Measurements from ENCODE around the gene GRAMD1C.

Gene GRAMD1C

DNA sequence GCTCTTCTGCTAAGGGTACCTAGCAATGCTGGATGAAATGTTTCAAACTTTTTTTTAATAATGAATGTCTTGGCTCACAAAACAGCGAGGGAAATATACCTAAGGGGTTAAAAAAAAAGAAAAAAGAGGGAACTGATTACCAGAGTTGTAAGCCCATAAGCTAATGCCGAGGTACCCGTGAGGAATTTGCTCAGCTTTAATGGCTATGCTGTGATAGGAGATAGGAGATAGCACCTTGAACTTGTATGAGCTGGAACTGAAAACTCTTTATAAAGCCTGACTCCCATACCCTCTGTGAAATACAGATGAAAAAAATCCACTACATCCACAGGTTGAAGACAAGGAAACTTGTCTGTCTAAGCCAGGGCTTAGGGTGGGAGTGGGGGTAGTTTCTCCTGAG is 13.9 kb downstream of the GRAMD1C start:
- no peak for DNase-seq

DNA sequence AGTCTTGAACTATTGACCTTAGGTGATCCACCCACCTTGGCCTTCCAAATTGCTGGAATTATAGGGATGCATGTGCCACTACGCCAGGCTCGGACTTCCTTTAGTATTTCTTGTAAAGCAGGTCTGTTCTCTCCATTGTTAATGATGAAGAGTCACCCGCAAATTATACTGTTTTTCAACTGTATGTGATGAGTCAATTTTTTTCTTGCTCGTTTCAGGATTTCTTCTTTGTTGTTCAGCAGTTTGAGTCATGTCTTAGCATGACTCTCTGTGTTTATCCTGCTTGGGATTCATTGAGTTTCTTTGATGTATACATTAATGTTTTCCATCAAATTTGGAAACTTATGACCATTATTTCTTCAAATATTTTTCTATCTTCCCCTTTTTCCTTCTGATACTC is 28.9 kb downstream of the GRAMD1C start:
- no peak for DNase-seq

DNA sequence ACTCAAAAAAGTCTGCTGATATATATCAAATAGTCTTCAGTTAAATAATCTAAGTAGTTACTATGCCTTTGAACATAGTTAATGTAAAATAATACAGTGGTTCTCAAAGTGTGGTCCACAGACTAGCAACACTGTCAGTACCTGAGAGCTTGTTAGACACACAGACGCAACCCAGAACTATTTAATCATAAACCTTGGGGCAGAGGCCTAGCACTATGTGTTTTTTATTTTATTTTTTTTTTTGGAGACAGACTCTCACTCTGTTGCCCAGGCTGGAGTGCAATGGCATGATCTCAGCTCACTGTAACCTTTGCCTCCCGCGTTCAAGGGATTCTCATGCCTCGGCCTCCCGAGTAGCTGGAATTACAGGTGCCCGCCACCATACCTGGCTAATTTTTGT is 34.7 kb downstream of the GRAMD1C start:
- DNase-seq, result no peak

DNA sequence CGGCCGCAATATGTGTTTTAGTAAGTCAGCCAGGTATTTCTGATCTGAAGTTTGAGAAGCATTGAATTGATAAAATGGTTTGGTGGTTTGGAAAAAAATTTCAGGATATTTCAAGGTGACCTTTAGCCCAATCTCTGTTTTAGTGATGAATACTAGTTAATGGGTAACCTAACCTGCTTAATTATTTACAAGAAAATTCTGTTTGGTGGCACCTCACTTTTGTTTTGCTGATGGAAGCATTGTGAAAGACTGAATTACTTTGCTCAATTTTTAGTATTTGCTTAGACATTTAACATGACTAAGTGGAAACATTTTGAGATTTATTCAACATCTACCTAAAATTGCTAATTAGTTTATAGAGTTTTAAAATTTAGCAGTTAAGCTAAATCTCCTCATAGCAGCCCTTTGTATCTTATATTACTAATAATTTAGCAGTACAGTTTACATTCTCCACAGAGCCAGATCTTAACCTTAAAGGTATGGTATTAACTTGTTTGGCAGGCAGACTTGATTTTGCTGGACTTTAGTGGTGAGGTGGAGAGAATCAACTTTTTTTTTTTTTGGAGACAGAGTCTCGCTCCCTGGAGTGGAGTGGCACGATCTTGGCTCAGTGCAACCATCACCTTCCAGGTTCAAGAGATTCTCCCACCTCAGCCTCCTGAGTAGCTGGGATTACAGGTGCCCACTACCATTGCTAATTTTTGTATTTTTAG is 35.4 kb downstream of the GRAMD1C start:
- no peak for DNase-seq

DNA sequence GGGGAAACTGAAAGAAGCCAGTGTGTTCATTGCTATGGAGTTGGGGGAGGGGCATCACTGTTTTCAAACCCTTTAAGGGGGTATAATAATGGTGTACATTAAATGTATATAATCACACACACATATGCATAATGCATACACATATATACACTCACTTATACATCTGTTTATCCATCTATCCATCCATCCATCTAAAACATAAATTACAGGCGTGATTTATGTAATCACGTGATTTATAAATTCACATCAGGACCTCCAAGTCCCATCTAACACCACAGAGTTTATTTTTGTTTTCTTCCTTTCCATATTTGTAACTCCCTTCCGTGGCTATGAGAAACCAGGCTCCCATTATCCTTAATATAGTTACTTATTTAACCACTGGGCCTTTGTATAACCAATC is 39.8 kb downstream of the GRAMD1C start:
- DNase-seq, result no peak

DNA sequence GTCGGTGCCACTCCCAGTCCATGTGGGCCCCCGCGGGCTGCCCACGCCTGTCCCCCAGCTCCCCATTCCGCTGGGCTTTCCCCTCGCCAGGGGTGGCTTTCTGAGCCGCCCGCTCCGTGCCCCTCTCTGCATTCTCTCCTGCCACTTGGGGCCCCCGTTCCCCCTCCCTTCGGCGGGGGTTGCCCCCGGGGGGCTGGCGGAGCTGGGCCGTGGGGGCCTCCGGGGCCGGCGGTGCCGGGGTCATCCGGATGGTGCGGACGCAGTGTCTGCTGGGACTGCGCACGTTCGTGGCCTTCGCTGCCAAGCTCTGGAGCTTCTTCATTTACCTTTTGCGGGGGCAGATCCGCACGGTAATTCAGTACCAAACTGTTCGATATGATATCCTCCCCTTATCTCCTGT is 46.5 kb downstream of the GRAMD1C start:
- no peak for DNase-seq

DNA sequence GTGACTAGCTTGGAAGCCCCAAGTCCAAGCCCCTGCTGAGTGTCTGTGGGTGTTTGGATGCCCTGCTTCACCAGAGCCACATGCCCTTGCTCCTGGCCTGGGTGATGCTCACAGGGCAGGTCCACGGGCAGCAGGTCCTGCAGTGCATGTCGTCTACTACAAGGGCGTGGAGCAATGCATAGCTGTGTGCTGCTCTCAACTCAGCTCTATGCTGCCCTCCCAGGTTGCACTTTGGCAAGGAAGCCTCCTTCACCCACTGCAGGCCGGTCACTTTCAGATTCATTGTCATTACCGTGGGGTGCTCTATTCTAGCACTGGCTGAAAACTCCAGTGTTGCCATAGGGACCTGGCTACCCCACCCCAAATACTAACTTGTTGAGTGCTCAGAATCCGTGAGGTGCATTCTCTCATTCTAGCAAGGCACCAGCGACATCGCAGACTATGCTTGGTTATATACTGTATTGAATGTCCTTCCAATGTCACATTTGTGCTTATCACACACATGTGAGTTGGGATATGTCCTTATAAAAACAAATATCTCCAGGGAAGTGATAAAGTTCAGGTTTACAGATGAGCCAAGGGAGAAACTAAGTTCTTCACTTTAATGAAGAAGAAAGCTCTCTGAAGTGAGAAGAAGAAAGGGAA is 51.8 kb downstream of the GRAMD1C start:
- DNase-seq, result no peak

DNA sequence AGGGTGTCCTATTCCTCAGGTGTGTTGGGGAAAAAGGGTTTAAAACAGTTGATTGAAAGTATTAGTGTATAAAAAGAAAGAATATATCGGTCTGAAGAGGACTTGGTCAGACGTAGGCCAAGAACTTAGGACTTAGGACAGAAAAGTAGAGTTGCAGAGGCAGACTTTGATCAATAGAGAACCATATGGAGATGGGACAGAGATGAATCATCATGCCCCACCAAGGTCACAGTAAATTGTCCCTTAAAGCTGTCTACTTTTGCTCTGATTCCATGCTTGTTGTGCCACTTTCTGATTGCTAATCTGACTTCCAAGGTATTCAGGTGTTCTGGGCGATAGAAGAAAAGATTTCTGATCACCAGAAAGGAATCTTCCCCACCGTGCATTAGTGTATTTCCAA is 56.3 kb downstream of the GRAMD1C start:
- no peak for DNase-seq

DNA sequence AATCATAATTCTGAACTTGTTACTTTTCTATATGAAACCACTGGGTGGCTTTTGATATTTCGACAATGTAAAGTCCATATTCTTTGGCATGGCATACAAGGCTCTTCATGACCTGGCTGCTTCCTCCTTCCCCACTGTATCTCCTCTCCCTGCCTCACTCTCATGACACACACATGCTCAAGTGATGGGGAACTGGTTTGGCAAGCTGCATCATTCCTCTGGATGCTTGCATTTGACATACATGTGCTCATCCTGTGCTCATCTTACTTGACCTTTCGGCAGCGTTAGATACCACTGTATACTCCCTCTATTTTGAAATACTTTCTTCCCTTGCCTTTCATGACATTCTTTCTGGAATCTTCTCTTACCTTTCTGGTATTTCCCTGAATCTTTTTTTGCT is 57.4 kb downstream of the GRAMD1C start:
- DNase-seq, result no peak

DNA sequence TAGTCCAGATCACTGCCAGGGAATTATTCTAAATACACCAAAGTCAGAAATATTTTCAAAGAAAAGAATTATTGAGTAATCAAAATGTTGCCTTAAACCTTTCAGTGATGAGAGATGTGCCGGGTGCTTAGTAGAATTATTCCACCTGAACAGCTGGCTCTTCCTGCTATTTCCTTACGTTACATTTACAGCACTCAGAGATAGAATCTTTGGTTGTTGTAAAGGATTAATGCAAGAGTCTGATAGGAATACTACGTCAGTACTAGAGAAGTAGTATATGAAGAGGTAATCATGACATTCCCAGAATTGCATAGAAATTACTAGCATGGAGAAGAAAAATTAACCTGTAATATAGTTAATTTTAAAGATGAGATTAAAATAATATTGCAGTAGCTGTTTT is 58.3 kb downstream of the GRAMD1C start:
- DNase-seq, result no peak

DNA sequence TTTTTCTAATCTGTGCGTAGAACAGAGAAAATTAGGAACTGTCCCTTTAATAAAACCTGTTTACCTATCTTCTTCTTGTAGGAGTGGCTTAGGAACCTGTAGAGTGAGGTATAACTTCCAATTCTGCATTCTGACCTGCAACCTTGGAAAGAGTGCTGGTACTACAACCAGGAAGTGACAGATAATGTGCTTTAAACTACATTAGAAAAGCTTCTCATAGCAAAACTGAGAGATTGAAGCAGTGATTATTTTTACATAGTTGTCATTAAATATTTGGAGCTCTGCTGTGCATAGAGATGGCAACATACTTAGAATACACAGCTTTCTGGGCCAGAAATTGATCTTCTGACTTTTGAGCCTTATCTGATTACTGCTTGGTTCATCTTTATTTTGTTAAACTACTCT is 58.8 kb downstream of the GRAMD1C start:
- DNase-seq, result no peak

DNA sequence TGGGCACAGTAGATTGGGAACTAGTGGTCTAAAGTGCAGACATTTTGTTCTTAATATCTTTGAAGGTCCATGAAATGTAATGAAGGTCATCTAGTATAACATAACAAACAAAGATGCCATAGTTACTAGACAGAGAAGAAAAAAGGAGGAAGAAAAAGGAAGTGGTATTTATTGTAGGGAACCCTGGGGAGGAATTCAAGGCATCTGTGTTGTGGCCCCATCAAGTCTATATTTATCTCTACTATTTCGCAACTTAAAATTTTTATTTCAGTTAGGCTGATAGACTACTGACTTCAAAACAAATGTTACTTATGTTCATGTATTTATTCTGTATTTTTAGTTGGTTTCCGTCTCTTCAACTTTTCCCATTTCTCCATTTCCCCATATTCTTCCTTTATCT is 60.3 kb downstream of the GRAMD1C start:
- no peak for DNase-seq

DNA sequence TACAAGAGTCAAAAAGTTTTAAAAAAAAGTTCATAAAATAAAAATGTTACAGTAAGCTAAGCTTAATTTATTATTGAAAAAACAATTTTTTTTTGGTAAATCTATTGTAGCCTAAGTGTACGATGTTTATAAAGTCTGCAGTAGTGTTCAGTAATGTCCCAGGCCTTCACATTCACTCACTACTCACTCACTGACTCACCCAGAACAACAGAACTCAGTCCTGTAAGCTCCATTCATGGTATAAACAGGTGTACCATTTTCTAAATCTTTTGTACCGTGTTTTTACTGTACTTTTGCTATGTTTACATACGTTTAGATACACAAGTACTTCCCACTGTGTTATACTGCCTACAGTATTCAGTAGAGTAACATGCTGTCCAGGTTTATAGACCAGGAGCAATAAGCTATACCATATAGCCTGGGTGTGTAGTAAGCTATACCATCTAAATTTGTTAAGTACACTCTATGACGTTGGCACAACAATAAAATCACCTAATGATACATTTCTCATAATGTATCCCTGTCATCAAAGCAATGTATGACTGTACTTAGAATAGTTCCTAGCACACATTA is 68.1 kb downstream of the GRAMD1C start:
- DNase-seq, result no peak

DNA sequence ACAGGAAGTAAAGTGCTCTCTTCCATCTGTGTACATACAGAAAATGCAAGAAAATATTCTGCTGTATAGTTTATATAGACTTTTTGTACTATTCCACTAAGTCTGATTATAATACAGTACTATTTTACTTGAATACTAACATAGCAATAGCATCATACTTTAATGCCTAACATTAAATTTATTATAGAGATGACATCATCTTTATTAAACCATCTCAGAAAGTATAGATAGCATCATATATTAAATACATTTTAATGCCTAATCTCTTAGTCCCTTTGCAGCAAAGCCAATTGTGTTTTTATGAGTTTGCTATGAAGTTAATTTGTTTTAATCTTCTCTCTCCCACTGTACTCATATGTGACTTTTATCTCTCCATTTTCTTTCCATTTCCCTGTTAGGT is 69.5 kb downstream of the GRAMD1C start:
- no peak for DNase-seq

DNA sequence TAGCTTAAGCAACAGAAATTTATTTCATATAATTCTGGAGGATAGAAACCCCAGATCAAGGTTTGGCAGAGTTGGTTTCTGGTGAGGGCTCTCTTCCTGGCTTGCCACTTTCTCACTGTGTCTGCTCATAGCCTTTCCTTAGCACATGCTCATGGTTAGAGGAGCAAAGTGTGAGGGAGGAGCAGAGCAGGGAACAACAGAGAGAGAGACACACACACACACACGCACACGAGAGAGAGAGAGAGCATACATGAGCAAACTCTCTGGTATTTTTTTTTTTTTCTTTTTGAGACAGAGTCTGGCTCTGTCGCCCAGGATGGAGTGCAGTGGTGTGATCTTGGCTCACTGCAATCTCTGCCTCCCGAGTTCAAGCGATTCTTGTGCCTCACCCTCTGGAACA is 72.4 kb downstream of the GRAMD1C start:
- DNase-seq, result no peak

DNA sequence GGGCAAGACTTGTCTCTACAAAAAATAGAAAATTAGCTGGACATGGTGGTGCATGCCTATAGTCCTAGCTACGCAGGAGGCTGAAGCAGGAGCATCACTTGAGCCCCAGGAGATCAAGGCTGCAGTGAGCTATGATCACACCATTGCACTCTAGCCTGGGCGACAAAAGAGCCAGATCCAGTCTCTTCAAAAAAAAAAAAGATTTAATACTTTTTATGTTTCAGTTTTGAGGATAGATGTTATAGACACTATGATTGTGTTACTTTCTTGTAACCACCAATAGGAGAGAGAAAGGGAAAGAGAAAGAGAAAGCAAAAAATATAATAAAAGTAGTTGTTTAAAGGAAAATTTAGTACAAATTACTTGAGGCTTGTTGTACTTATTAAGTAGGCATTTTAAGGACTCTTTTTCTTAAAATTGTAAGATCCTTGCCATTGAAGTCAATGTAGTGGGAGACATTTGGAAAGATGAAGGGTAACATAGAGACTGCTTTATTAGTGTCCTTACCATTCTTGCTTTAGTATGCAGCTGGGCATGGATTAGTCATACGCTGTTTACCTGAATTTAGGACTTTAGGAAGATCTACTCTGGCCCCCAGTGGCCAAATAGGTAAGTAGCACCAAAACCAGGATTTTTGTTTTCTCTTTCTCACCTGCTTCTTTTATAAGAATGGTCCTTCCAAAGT is 74.1 kb downstream of the GRAMD1C start:
- peak; percentile 29 to 49 (median 39) for DNase-seq

DNA sequence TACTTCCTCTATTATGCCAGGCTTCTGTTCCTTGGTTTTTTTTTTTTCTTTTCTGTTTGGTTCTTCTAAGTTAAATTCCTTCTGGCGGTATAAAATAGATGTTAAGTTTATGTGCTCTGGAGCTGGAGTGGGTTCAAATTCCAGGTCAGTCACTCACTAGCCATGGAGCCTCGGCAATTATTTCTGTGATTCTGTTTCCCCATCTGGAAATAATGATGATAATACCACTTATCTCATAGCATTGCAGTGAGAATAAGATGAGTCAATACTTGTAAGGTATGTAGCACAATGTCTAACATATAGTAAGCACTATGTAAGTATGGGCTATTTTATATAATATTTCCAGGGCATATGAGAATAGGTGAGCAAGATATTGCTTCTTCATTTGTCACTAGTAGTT is 76.1 kb downstream of the GRAMD1C start:
- no peak for DNase-seq

DNA sequence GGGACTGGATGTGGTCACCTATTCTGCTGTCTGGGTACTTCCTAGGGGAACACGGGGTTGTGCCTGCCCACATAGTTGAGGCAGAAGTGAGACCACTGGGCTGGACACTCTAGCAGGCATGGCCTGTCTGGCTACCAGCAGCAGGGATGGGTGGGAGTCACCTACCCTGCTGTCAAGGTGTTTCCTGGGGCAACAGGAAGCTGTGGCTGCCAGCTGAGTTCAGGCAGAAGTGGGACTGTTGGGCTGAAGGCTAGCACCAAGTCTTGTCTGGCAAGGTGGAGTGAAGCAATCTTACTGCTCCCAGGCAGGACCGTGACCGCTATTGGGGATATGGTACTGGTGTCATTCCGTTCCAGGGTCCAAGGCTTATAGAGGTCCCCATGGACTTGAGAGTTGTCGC is 89.0 kb downstream of the GRAMD1C start:
- no peak for DNase-seq

DNA sequence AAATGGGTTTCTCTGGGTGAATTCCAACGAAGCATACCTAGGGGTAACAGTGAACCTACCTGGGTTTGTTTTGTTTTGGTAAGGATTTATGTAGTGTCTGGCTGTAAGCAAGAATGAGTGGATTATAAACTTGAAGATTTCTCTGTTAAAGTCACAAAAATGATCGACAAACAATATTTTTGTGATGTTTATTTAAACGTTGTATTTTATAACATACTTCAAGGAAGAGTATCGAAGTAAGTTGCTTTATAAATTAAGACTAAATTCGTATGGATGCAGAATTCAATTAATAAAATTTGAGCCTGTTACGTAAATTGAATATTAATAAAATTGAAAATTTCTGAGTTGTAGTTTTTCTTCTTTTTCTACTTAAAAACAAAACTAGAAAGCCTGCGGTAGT is 108.2 kb downstream of the GRAMD1C start:
- no peak for DNase-seq

DNA sequence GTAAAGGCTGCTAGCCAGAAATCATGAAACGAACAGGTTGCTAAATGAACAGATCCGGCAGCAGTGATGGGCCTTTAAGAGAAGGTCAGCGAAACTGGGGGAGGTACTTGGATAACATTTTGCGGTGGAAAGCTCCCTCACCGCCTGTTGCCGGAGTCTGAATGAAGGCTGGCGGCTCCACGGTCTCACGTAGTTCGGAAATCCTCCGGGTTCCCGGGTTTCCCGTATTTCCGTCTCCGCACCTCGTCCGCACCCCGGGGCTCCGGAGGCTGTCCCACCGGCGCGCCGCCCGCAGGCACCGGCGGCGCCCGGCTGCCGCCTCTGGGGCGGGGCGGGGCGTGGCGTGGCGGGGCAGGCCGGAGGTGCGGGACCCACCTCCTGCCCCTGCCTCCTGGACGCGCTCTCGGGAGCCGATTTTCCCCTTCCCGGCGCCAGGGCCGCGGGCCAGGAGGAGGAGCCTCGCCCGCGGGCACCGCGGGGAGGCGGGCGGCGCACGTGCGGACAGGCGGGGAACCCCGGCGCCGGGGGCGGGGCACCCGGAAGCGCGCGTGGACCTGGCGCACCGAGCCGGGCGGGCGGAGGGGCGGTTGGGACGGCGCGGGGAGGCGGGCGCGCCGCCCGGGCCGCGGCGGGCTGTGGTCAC is 108.9 kb downstream of the GRAMD1C start, which contains the start of gene ZDHHC23:
ZDHHC23 (plus strand) TSS at position 642 of the 643 bp plus-strand sequence. CDS start 790 bp downstream, outside the sequence.
- peak; percentile 45 to 87 (median 73) for DNase-seq

DNA sequence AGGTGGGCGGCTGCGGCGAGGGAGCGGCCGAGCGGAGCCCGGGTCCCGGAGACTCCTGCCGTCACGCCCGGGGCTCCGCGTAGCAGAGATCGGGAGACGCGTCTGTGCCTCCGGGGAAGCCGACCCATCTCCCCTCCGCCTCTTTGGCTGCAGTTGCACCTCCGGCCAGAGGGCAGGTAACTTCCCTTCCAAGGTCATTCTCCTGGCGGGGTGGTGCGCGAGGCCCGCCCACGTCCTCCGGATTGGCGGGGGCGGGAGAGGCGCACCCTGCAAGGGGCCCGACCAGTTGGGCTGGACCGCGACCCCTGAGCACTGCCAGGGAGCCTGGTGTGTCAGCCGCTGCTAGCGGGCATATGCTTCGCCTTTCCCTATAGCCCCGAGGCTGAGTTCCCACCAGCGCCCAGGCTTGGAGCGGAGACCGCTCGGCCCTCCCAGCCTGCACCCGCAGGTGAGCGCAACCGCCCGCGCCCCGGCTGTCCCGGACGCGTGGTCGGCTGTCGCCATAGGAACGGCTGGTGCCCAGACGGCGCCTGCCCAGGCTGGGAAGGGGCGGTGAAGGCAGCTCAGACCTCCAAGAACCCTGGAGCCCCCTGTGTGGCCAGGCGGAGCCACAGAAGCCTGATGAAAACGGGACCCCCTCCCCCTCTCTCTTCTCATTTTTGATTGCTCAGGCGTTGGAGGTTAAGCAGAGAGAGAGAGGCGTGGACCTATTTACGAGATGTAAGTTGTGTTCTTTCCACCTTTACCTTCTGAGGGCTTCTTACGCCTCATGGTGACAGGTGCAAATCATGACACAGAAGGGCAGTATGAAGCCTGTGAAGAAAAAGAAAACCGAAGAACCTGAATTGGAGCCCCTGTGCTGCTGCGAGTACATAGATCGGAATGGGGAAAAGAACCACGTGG is 109.7 kb downstream of the GRAMD1C start:
- DNase-seq, result no peak

DNA sequence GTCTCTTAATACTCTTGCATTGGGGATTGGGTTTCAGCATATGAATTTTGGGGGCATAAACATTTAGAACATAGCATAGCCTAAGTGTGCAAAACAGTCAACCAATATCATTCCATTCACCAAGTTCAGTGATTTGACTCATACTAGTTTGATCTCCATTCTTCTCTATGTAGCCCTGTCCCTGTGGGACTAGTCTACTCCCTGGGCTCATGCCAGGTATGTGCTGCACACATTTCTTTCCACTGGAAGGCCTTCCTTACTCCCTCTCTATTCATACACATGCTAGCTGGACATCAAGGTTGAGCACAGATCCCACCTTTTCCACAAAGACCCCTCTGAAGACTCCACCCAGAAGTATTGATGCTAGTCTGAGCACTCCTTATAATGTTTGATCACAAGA is 114.3 kb downstream of the GRAMD1C start:
- DNase-seq, result no peak

All from suppressor macrophage treated with lipopolysaccharide for 1 hour (primary cell).